Activated CD4-positive, alpha-beta T cell treated with anti-CD3 and anti-CD28 coated beads, Interleukin-2, amount 10 ng/mL, durations not matched to agents 7 days and 5 days (primary cell): ENCODE results near the gene KHDC3L. TPM values are rescaled to one million over a fixed set of nuclear protein-coding genes. Genes with fewer than 3 reads are reported as not detected.

Experiments used
- CTCF ChIA-PET: fragments of 350-600 bp; sonication (Branson Sonifier 250); formaldehyde crosslinking; loops from one replicate; lab custom pipeline; 2021; ENCODE audit warnings: antibody characterized with exemption; lab: Charles Lee
- POLR2A ChIA-PET: fragments of 350-600 bp; sonication (Branson Sonifier 250); formaldehyde crosslinking; loops from one replicate; lab custom pipeline; 2021; ENCODE audit warnings: antibody characterized with exemption; lab: Charles Lee
- DNase-seq: peaks from one replicate; pipeline ENCODE4 v3.0.0-alpha.2; 2020
- H3K27ac Mint-ChIP-seq: one replicate; pipeline ENCODE4 v1.8.0; 2021; ENCODE audit warnings: mild to moderate bottlenecking, moderate library complexity, mixed read lengths
- H3K27me3 Mint-ChIP-seq: one replicate; pipeline ENCODE4 v1.8.0; 2021; ENCODE audit warnings: mixed read lengths
- H3K36me3 Mint-ChIP-seq: one replicate; pipeline ENCODE4 v1.8.0; 2021; ENCODE audit warnings: low read depth, mixed read lengths
- H3K4me1 Mint-ChIP-seq: one replicate; pipeline ENCODE4 v1.8.0; 2021; ENCODE audit warnings: mixed read lengths
- H3K4me3 Mint-ChIP-seq: one replicate; pipeline ENCODE4 v1.8.0; 2021; ENCODE audit warnings: mild to moderate bottlenecking, moderate library complexity, mixed read lengths
- H3K9me3 Mint-ChIP-seq: one replicate; pipeline ENCODE4 v1.8.0; 2021; ENCODE audit warnings: mixed read lengths
- total RNA-seq, 2 experiments: library from RNA; stranded (reverse); gene quantifications; one replicate each; pipeline ENCODE4 v1.2.3, GENCODE V29; 2021

KHDC3L gene, protein sequence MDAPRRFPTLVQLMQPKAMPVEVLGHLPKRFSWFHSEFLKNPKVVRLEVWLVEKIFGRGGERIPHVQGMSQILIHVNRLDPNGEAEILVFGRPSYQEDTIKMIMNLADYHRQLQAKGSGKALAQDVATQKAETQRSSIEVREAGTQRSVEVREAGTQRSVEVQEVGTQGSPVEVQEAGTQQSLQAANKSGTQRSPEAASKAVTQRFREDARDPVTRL
- total RNA-seq, result not detected

DNA sequence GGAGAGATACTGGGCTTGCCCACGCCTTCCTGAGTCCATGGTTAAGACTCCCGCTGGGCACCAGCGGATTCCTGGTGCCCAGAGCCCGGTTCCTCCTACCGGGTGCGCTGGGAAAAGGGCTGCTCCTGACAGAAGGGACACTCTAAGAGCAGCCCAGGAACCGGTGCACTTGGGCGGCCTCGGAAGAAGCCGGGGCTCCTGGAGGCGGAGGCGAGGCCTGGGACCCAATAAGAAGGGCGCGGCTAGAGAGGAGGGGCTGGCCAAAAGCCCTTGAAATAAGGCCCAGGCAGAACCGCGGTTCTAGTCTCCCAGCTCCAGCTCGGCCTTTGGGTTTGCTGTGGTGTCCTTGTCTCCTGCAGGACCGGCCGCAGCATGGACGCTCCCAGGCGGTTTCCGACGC is at the start of gene KHDC3L:
Gene KHDC3L (plus strand): TSS at position 301 of the 400 bp plus-strand sequence. CDS start 72 bp downstream, at position 373.
- H3K27ac Mint-ChIP-seq, result no peak within 1 kb of the TSS
- H3K27me3 Mint-ChIP-seq, result peaks cover 2% of the 10 kb centered on the region
- no peak for DNase-seq
- POLR2A ChIA-PET, result no interaction called here
- no peaks in the 10 kb centered on the region for H3K9me3 Mint-ChIP-seq
- no peak within 1 kb of the TSS for H3K4me3 Mint-ChIP-seq
- no peaks in the 10 kb centered on the region for H3K36me3 Mint-ChIP-seq
- no peaks in the 10 kb centered on the region for H3K4me1 Mint-ChIP-seq
- CTCF ChIA-PET, result no interaction called here

DNA sequence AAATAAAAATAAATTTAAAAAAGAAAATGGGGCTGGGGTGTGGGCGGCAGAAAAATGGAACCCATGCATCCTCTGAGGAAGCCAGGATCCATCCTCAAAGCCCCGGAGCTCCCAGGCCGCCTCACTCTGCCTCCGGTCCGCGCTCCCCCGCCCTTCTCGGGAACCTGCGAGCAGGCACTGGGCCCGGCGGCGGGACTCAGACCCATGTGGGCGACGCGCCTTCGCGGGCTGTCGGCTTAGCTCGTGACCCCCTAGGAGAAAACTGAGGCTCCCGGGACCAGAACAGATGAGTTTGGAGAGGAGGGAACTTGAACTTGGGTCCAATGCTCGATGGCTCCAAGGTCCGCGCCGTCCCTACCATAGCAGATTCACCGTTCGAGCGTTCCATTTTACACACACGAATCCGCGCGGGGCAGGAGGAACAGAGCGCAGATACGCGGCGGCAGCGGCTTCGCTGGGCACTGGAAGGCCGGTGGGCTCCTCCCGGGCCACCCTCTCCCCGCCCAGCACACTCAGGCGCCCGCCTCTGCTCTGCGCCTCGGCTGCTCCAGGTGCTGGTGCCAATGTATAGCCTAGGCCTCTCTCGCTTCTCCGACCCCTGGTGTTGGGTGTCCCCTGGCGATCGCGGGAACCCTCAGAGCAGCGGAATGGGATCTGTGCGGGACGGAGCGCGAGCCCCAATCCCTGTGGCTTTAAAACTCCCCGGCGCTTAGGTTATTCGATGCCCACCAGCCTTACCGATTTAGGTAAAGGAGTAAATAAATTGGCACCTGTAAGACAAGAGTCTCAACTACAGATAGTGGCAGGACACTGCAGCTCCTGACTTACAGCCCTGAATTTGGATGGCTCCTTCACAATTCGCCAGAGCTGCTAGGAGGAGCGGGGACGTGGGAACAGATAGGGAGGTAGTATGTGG is 47.6 kb upstream of the KHDC3L start:
- ChIA-PET POLR2A (no interaction called here), CTCF (interaction anchor here (1.1 kb wide), 1 partner anchor 9 kb away, joined by 3 read pairs; no protein-coding TSS in a partner anchor)
- Mint-ChIP-seq H3K9me3 (peaks cover 14% of the 10 kb centered on the region), H3K4me3 (no peak overlapping the region), H3K4me1 (peaks cover 16% of the 10 kb centered on the region), H3K27me3 (peaks cover 62% of the 10 kb centered on the region), H3K27ac (no peak overlapping the region), H3K36me3 (peaks cover 7% of the 10 kb centered on the region)
- no peak for DNase-seq

DNA sequence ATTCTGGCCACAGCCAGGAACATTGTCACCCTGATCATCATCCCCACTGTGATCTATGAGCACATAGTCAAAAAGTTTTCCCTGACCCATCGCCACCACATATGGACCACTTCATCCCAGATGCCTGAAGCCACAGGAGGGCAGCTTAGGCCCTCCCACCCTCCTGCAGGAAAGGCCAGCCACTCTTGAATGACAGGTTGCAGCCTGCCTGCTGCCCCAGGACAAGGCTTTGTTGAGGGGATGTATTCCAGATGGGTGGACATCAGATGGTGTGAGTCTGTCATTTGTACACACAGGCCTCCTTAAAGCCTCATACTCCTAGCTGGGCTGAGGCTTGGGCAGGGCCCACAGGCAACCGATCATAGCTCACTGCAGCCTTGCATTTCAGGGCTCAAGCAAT is 39.1 kb upstream of the KHDC3L start:
- H3K4me3 Mint-ChIP-seq, result no peak overlapping the region
- no peak overlapping the region for H3K27ac Mint-ChIP-seq
- H3K27me3 Mint-ChIP-seq, result peaks cover 3% of the 10 kb centered on the region
- DNase-seq, result no peak
- H3K9me3 Mint-ChIP-seq, result peaks cover 2% of the 10 kb centered on the region
- H3K4me1 Mint-ChIP-seq, result no peaks in the 10 kb centered on the region
- ChIA-PET POLR2A (no interaction called here), CTCF (no interaction called here)
- no peaks in the 10 kb centered on the region for H3K36me3 Mint-ChIP-seq

DNA sequence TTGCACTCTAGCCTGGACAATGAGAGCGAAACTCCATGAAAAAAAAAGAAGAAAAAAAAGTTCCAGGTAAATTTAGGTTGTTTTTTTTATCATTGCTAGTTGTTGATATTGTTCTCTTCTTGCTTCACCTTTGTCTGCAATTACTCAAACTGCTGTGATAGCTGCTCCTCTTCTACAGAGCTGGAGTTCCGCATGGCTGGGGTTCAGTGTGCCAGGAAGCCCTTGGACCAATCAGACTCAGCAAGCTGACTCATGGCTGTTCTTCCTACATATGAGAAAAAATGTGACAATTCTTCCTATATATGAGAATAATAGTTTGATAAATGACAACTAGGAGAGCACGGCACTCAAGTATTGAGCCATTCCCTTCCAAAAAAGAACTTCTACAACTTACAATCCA is 36.8 kb upstream of the KHDC3L start:
- Mint-ChIP-seq H3K4me1 (peaks cover 7% of the 10 kb centered on the region), H3K36me3 (no peaks in the 10 kb centered on the region), H3K4me3 (no peak overlapping the region), H3K27ac (no peak overlapping the region), H3K9me3 (no peaks in the 10 kb centered on the region), H3K27me3 (peaks cover 15% of the 10 kb centered on the region)
- no peak for DNase-seq
- CTCF ChIA-PET, result interaction anchor here (1.2 kb wide), 1 partner anchor 160 kb away, joined by 3 read pairs; no protein-coding TSS in a partner anchor
- POLR2A ChIA-PET, result no interaction called here

DNA sequence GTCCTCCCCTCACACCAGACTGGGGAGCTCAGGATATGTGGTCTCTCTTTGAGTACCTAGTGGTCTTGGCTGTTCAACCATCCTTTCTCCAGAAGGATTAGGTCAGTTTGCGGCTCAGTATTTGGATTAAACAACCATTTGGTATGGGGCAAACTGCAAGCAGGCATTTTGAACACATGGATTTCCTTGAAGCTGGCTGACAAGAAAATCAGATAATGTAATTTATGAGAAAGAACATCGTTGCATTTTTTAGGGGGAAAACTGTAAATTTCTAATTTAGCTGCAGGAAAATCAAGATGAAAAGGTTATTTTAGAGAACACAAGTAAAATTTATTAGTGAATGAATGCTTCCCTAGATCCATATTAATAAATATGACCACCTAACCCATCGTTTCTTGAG is 33.7 kb upstream of the KHDC3L start:
- no peak for DNase-seq
- ChIA-PET CTCF (interaction anchor here (0.6 to 1.6 kb wide), 4 partner anchors 20 to 1731 kb away, joined by 3 read pairs; no protein-coding TSS in a partner anchor), POLR2A (no interaction called here)
- Mint-ChIP-seq H3K4me1 (peaks cover 7% of the 10 kb centered on the region), H3K9me3 (no peaks in the 10 kb centered on the region), H3K27ac (no peak overlapping the region), H3K27me3 (peaks cover 30% of the 10 kb centered on the region), H3K4me3 (no peak overlapping the region), H3K36me3 (no peaks in the 10 kb centered on the region)

DNA sequence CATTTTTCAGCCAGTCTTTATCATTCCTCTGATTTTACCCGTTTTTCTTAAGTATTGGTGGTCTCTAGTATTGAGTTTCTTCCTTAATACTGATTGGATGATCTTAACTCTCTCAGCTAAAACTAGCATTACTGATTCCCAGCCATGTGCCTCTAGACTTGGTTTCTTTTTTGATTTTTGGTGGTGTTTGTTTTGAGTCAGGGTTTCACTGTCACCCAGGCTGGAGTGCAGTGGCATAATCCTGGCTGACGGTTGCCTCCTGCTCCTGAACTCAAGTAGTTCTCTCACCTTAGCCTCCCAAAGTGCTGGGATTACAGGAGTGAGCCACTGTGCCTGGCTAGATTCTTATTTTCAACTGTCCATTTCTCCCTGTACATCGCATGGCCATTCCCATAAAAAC is 33.3 kb upstream of the KHDC3L start:
- DNase-seq, result no peak
- Mint-ChIP-seq H3K27ac (no peak overlapping the region), H3K9me3 (no peaks in the 10 kb centered on the region), H3K36me3 (no peaks in the 10 kb centered on the region), H3K4me3 (no peak overlapping the region), H3K27me3 (peaks cover 30% of the 10 kb centered on the region), H3K4me1 (peaks cover 7% of the 10 kb centered on the region)
- POLR2A ChIA-PET, result no interaction called here
- CTCF ChIA-PET, result interaction anchor here (0.6 to 1.5 kb wide), 2 partner anchors 60 to 1731 kb away, joined by 3 read pairs; no protein-coding TSS in a partner anchor

DNA sequence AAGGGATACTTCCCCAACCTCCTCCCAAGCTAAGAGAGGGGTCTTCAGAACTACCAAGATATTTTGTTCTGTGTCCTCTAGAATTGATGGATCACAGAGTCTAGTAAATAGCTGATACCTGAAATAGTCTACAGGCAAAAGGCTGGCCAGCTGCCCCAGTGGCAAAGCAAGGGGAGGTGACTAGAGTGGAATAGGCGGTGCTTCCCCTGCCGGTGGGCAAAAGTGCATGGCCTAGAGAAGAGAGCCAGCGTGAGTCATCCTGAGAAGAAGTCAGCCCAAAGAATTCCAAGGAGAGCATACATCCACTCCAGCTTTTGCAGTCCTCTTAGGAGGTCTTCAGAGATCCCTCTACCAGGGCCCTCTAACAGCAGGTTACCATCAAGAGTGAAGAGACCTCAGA is 23.1 kb upstream of the KHDC3L start:
- H3K9me3 Mint-ChIP-seq, result no peaks in the 10 kb centered on the region
- CTCF ChIA-PET, result interaction anchor here (0.7 kb wide), 1 partner anchor 49 kb away, joined by 3 read pairs; no protein-coding TSS in a partner anchor
- POLR2A ChIA-PET, result no interaction called here
- no peak for DNase-seq
- no peak overlapping the region for H3K27ac Mint-ChIP-seq
- H3K27me3 Mint-ChIP-seq, result peaks cover 13% of the 10 kb centered on the region
- no peaks in the 10 kb centered on the region for H3K36me3 Mint-ChIP-seq
- no peak overlapping the region for H3K4me3 Mint-ChIP-seq
- no peaks in the 10 kb centered on the region for H3K4me1 Mint-ChIP-seq

DNA sequence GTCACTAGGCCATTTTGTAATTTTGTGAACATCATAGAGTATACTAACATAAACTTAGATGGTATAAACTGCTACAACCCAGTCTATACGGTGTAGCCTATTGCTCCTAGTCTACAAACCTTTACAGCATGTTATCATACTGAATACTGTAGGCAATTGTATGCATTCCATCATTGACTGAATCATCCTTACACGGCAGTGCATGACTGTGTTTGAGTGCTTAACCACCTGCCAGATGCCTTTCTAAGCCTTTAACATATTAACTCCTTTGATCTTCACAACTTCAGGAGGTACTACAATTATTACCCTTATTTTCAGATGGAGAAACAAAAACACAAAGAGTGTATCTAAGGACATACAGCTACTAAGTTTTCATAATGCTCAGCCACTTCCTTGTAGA is 22.4 kb upstream of the KHDC3L start:
- Mint-ChIP-seq H3K9me3 (no peaks in the 10 kb centered on the region), H3K27me3 (peaks cover 16% of the 10 kb centered on the region), H3K4me1 (no peaks in the 10 kb centered on the region), H3K27ac (no peak overlapping the region), H3K4me3 (no peak overlapping the region), H3K36me3 (no peaks in the 10 kb centered on the region)
- POLR2A ChIA-PET, result no interaction called here
- CTCF ChIA-PET, result no interaction called here
- no peak for DNase-seq

DNA sequence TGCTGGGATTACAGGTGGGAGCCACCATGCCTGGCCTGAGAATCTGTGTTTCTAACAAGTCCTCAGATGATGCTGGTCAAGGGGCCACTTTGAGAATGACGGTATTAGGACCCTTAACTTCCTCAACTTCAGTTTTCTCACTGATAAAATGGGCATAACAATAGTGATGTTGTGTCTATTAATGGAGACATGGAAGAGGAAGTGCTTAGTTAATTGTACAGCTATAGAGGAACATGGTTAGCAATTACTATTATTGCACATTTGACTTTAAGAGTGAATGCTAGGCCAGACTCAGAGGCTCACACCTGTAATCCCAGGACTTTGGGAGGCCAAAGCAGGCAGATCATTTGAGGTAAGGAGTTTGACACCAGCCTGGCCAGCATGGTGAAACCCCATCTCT is 21.1 kb upstream of the KHDC3L start:
- POLR2A ChIA-PET, result interaction anchor here (0.6 kb wide), 1 partner anchor 24 kb away, joined by 8 read pairs; no protein-coding TSS in a partner anchor
- H3K27ac Mint-ChIP-seq, result no peak overlapping the region
- CTCF ChIA-PET, result interaction anchor here (0.7 to 1.4 kb wide), 2 partner anchors 10 kb away, joined by 3 to 6 read pairs; no protein-coding TSS in a partner anchor

DNA sequence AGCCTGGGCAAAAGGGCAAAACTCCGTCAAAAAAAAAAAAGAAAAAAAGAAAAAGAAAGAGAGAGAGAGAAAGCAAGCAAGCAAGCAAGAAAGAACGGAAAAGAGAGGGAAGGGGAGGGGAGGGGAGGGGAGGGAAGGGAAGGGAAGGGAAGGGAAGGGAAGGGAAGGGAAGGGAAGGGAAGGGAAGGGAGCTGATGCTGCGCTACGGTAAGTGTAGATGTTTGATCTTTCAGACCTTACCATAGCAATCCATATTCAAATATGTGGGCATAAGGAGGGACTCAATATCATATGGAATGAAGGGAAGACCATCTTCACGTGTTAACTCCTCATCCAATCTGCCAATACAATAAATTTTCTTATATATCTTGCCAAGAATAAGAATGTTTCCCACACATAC is 20.3 kb upstream of the KHDC3L start:
- H3K9me3 Mint-ChIP-seq, result no peaks in the 10 kb centered on the region
- POLR2A ChIA-PET, result no interaction called here
- no peak overlapping the region for H3K27ac Mint-ChIP-seq
- H3K4me1 Mint-ChIP-seq, result no peaks in the 10 kb centered on the region
- no peak overlapping the region for H3K4me3 Mint-ChIP-seq
- DNase-seq, result no peak
- CTCF ChIA-PET, result no interaction called here
- no peaks in the 10 kb centered on the region for H3K36me3 Mint-ChIP-seq
- peaks cover 24% of the 10 kb centered on the region for H3K27me3 Mint-ChIP-seq

More for the DNA sequence above, 21.1 kb upstream of the KHDC3L start:
- peaks cover 18% of the 10 kb centered on the region for H3K27me3 Mint-ChIP-seq
- DNase-seq, result no peak
- no peak overlapping the region for H3K4me3 Mint-ChIP-seq
- no peaks in the 10 kb centered on the region for H3K9me3 Mint-ChIP-seq
- H3K36me3 Mint-ChIP-seq, result no peaks in the 10 kb centered on the region
- H3K4me1 Mint-ChIP-seq, result no peaks in the 10 kb centered on the region

DNA sequence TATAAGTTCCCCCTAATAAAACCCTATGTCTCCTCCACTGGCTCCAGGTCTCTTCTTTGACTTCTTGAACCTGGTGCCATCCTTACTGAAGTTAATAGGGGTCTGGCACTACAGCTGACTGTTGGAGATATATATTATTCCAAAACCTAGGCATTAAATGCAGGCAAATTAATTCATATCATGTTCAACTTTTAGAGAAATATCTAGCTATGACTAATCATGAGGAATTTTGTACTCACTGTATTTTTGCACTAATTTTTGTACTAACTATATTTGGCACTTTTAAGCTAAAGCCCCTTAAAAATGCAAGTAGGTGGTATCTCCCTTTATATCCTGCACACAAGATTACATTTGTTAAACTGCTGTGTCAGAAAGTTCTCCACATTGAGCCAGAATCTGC is 19.3 kb upstream of the KHDC3L start:
- peaks cover 30% of the 10 kb centered on the region for H3K27me3 Mint-ChIP-seq
- H3K4me1 Mint-ChIP-seq, result no peaks in the 10 kb centered on the region
- no peak overlapping the region for H3K27ac Mint-ChIP-seq
- H3K4me3 Mint-ChIP-seq, result no peak overlapping the region
- POLR2A ChIA-PET, result no interaction called here
- no peaks in the 10 kb centered on the region for H3K36me3 Mint-ChIP-seq
- H3K9me3 Mint-ChIP-seq, result no peaks in the 10 kb centered on the region
- CTCF ChIA-PET, result no interaction called here
- no peak for DNase-seq

DNA sequence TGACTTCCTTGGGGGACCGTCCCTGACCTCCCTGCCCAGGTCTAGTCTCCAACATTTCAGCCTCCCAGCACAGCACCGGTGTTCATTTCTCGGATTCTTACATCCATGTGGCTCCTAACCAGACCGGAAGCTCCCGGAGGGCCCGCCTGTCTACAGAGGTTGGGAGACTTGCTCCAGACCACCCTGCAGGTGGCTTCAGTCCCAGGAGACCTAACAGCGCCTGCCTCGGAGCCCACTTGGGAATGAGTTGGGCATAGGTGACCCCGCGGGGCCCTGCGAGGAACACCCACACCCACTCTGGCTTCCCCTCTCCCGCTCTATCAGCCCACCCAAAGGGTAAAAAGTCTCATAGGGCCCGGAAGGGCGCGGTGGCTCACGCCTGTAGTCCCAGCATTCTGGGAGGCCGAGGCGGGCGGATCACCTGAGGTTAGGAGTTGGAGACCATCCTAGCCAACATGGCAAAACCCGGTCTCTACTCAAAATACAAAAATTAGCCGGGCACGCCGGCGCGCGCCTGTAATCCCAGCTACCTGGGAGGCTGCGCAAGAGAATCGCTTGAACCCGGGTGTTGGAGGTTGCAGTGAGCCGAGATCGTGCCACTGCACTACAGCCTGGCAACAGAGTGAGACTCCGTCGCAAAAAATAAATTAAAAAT is 13.8 kb upstream of the KHDC3L start:
- H3K4me1 Mint-ChIP-seq, result no peaks in the 10 kb centered on the region
- no peaks in the 10 kb centered on the region for H3K9me3 Mint-ChIP-seq
- H3K27ac Mint-ChIP-seq, result no peak overlapping the region
- DNase-seq, result no peak
- ChIA-PET POLR2A (no interaction called here), CTCF (interaction anchor here (1.3 kb wide), 1 partner anchor 21 kb away, joined by 3 read pairs; no protein-coding TSS in a partner anchor)
- no peak overlapping the region for H3K4me3 Mint-ChIP-seq
- peaks cover 47% of the 10 kb centered on the region for H3K27me3 Mint-ChIP-seq
- H3K36me3 Mint-ChIP-seq, result no peaks in the 10 kb centered on the region
